GM19455 (cell line): ENCODE results near the gene SLC38A3.

Experiments
- ATAC-seq: cut with Tn5 transposase; IDR thresholded peaks from one replicate; pipeline ENCODE4 v1.9.1; 2021; ENCODE audit not compliant: unreplicated experiment

The SLC38A3 gene

GRCh38 chr3:50264383-50264963 lies 59.4 kb downstream of the SLC38A3 start:
- no peak for ATAC-seq

GRCh38 chr3:50264964-50265485 lies 60.0 kb downstream of the SLC38A3 start:
- no peak for ATAC-seq

GRCh38 chr3:50265571-50265970 lies 60.5 kb downstream of the SLC38A3 start:
- no peak for ATAC-seq

- ATAC-seq: no peak
These were observed 60.9 kb downstream of the SLC38A3 start for GRCh38 chr3:50266017-50266416.

- no peak for ATAC-seq
These were observed 61.8 kb downstream of the SLC38A3 start for GRCh38 chr3:50266836-50267235.

GRCh38 chr3:50267280-50267913 lies 62.3 kb downstream of the SLC38A3 start:
- ATAC-seq: no peak

GRCh38 chr3:50268276-50268675 lies 63.2 kb downstream of the SLC38A3 start:
- ATAC-seq: no peak

GRCh38 chr3:50268703-50269451 lies 63.8 kb downstream of the SLC38A3 start, which contains the start of gene SEMA3B:
Gene SEMA3B, plus strand, starts transcription at chr3:50269147. Its CDS starts 94 bp downstream, at chr3:50269241.
- no peak for ATAC-seq

GRCh38 chr3:50269460-50269859 lies 64.4 kb downstream of the SLC38A3 start:
- ATAC-seq: no peak

GRCh38 chr3:50269977-50270413 lies 64.9 kb downstream of the SLC38A3 start:
- no peak for ATAC-seq

- ATAC-seq: no peak
These were observed 65.6 kb downstream of the SLC38A3 start for GRCh38 chr3:50270422-50271224.
